Ureter (tissue), 1 donor: Measurements from ENCODE around the gene PGBD5. TPM values are rescaled to one million over a fixed set of nuclear protein-coding genes. Genes with fewer than 3 reads are reported as not detected.

Experiments
- DNase-seq: peaks from one replicate; pipeline ENCODE4 v3.0.0-alpha.2; 2020; ENCODE audit warnings: low spot score
- total RNA-seq: library from RNA; stranded (reverse); gene quantifications from one replicate; pipeline ENCODE4 v1.2.4, GENCODE V29; 2023
- donor health status: DM: yes; HTN: yes; CAD: no.

Gene PGBD5
- total RNA-seq, 1 donor from 2014 or later, result 1.8 TPM

DNA sequence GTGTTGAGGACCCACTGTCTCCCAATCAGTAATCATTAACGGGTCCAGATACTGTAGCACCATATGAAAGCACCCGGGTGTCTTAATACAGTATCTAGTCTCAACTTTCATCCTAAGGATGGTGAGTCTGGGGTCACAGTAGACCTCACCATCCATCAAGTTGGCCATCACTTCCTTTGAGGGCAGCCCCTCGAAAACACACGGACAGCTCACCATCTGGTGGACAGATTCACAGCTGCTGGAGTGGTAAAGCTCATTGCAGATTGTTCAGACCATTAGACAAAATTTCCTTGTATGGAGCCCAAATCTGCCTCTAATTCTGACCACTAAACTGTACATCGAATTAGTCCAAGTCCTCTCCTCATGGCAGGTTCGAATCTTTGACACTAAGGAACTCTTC lies 123.1 kb downstream of the PGBD5 start:
- DNase-seq, result no peak

DNA sequence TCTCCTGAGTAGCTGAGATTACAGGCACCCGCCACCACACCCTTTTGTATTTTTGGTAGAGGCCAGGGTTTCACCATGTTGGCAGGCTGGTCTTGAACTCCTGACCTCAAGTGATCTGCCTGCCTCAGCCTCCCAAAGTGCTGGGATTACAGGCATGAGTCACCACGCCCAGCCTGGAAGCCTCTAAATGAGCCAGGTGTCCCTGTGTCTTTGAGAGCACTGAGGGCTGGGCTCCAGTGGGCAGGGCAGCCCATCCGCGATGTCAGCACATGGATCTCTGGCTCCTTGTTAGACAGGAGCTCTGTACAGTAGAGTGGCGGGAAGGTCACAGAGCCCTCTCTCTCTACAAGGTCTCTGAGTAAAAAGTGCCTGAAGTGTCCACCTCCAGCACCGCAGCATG lies 124.3 kb downstream of the PGBD5 start:
- DNase-seq, result no peak

DNA sequence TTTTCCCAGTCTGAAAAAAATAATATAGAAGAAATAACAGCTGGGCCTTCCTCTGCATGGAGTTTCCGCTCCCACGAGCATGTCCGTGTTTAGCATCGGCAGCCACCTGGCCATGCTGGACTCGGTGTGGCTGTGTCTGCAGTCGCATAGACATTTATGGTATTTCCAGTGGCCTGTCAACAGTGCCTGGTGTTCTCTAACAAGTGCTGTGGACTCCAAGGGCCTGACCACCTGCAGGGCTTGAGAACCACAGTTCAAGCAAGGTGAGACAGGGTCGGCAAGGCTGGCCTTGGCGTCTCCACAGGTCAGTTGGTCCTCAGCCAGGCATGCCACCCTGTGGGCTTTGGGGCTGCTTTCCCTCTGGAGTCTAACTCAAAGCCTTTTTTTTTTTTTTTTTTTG lies 124.8 kb downstream of the PGBD5 start:
- DNase-seq, result no peak

- no peak for DNase-seq
Measured at GRCh38 chr1:230300322-230301301, 125.5 kb downstream of the PGBD5 start.

DNA sequence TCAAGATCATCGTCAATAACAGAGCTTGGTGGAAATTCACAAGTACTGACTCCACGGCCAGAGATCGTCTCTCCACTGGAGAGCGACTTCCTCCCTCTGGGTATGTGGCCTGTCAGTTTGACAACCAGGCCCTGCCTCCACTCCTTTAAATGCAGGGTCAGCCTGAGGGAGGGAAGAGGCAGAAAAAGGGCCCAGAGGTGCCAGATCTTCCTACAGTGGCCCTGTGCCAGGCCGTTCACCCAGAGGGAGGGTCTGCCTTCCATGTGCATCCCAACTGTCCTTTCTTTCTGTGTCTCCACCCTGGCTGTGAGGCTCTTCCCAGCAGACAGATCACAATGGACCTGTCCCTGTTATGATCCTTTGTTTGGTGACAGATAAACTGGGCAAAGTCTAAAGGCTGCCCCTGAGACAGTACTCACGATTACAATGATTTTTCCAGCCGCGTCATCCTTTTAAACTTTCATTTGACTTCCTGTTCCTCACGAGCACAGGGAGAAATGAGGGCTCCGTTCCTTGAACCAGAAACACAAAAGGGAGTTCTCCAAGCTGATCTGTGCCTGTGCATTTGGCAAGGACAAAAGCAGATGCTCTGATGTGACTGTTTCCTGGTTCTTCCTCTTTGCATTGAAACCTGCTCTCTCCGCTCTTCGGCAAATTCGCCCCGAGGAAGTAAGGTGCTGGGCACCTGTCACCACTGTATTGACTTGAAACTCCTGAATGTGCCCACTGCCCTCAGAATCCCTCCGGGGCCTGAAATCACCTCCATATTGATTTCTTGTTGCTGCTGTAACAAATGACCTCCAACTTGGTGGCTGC lies 126.7 kb downstream of the PGBD5 start:
- DNase-seq, result no peak

GRCh38 chr1:230295367-230295766 lies 130.8 kb downstream of the PGBD5 start:
- no peak for DNase-seq

- DNase-seq, result no peak
Measured at GRCh38 chr1:230293390-230293700, 132.8 kb downstream of the PGBD5 start.

GRCh38 chr1:230292689-230293389 lies 133.3 kb downstream of the PGBD5 start:
- no peak for DNase-seq

DNA sequence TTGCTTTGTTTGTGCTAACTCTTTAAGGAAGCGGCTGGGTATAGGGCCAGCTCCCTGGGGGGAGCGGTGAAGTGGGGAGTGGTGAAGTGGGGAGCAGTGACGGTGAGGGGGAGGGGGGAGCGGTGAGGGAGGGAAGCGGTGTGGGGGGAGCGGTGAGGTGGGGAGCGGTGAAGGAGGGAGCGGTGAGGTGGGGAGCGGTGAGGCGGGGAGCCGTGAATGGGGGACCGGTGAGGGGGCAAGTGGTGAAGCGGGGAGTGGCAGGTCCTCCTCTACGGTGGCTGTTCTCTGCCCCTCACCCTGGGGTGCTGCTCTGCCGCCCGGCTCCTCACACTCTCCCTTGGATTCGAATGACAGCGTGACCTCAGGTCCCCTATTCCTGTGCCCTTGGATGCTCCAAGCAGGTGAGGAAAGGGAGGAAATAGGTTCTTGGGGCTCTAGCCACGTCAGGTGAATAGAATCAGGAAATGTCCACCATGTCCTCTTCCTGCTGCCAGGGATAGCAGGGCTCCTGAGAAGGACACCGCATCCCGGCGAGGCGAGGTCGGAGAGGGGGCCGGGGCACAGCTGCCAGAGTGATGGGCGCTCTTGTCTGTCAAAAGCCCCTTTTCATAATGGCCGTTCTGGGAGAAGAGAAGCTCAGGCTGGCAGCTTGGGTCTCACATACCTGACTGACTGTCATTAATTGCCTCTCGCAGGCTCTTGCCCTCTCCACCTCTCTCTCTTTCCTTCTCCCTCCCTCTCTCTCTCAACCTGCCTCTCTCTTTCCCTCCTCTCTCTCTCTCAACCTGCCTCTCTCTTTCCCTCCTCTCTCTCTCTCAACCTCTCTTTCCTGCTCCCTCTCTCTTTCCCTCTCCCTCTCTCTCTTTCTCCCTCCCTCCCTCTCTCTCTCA lies 134.2 kb downstream of the PGBD5 start:
- no peak for DNase-seq

GRCh38 chr1:230289350-230289644 lies 136.8 kb downstream of the PGBD5 start:
- no peak for DNase-seq

DNA sequence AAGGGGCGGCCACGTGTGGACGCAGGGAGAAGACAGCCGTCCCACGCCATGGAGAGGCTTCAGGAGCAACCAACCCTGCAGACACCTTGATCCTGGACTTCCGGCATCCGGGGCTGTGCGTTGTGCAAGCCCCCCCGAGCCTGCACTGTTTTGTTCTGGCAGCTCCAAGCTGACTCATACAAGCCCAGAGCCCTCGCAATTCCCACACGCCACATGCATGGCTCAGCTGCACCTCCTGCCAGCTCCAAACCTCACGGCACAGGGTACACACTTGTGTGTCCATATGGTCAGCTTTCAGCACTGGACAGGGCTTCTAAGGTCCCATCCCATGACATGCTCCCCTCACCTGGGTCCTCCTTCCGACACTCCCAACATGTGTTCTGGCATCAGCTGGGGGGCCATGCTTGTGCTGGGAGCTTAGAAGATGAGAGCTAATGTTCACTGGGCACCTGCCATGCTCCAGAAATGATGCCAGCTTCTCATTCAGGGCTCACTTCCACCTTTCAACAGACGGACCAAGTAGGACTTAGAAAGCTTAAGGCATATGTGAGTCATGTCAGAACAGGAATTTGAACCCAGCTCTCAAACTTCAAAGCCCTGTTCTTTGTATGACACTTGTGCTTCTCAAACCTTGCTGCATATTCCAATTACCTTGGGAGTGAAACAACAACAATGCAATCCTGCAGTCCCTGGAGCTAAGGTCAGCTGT lies 137.3 kb downstream of the PGBD5 start:
- no peak for DNase-seq

DNA sequence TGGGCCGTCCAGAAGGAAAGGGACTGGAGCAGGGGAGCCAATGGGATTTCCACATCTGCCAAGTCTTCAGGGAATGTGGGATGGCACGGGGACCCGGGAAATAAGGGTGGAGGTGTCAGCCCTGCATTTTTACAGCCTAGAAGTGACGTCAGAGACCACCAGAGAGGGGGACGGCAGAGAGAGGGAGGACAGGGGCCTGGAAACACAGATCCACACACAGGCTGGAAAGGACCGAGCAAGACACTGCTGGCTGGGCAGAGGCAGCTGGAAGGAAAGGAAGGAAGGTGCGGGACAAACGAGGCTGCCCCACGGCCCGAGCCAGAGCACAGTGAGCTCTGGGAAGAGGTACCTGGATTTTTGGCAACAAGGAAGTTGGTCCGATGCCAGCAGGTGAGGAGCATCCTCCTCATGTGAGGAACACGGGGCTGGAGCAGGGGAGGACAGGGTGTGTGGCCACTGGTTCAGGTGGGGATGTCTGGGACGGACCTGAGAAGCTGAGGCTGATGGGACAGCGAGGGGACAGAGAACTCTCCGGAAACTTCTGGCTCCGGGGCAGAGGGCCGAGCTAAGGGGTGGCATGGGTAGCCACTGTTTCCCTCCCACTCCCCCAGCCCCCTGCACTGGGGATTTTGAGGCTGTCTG lies 138.3 kb downstream of the PGBD5 start:
- no peak for DNase-seq

GRCh38 chr1:230286890-230287269 lies 139.3 kb downstream of the PGBD5 start:
- DNase-seq, result no peak

- no peak for DNase-seq
Measured at GRCh38 chr1:230286166-230286889, 139.8 kb downstream of the PGBD5 start.

DNA sequence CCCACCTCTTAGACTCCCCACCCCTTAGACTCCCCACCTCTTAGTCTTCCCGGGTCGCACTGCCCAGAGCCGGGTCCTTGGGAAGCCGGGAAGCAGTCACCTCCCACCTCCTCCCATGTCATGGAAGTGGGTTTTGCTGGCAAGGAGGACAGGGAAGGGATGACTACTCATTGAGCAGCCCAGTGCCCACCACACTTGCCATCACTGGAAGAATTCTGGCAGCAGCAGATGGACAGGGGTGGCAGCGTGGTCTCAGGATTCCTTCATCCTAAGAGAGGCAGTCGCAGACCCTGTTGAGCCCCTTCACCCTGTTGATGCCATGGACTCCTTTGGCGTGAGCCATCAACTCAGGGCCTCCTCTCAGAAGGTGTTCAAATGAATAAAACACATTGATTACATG lies 140.8 kb downstream of the PGBD5 start:
- DNase-seq, result no peak

DNA sequence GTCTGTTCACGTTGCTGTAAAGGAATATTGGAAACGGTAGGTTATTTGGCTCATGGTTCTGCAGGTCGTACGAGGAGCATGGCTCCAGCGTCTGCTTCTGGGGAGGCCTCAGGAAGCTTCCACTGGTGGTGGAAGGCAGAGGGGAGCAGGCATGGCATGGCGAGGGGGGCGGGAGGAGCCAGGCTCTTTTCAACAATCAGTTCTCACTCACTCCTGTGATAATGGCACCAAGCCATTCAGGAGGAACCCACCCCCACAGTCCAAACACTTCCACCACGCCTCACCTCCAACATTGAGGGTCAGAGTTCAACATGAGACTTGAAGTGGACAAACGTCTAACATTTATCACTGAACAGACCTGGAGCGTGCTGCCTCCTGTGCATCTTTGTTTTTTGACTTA lies 141.2 kb downstream of the PGBD5 start:
- DNase-seq, result no peak

GRCh38 chr1:230283678-230284077 lies 142.5 kb downstream of the PGBD5 start:
- no peak for DNase-seq

DNA sequence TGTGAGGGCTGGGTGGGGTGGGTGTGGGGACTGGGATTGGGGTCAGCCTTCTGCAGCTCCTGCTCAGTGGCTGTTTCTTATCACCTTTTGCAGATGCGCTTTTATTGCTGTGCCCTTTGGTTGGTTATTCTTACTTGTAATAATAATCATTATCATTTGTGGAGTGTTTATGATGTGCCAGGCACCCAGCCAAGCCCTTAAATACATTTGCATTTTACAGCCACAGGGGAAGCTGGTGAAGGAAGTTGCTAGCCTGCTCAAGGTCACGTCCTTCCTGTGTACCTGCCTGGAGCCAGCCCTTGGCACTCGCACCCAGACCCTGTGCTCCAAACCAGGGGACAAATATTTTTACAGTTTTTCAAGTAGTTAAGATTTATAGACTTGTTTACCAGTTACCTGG lies 144.0 kb downstream of the PGBD5 start:
- DNase-seq, result no peak

DNA sequence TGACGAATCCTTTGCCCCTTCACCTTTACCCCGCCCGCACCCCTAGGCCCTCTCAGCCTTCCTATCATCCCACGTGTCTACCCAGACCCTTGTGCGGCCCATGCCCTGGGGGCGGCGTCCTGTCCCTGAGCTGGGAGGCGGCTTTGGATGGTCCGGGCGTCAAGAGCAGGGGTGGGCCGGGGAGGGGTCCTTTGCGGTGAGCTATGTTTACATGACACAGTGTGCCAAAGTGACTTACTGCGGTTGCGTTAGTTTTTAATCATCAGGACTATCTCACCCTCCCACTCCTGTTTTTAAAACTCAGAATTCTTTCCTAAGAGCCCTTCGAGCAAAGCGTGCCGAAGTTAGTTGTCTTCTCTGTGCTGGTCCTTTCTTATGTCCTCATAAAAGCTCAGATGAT lies 144.6 kb downstream of the PGBD5 start:
- DNase-seq, result no peak

GRCh38 chr1:230280906-230281413 lies 145.2 kb downstream of the PGBD5 start:
- DNase-seq, result no peak
